ENCODE results near the gene ZNF761.
A peak's percentile ranks its signal among the peaks of the same experiment; 100 is the strongest.
"Not testable (repeated sequence)": the region's sequence is repeated elsewhere in the genome, so short reads cannot be mapped to it uniquely, and the experiment has no call there.

The ZNF761 gene

DNA sequence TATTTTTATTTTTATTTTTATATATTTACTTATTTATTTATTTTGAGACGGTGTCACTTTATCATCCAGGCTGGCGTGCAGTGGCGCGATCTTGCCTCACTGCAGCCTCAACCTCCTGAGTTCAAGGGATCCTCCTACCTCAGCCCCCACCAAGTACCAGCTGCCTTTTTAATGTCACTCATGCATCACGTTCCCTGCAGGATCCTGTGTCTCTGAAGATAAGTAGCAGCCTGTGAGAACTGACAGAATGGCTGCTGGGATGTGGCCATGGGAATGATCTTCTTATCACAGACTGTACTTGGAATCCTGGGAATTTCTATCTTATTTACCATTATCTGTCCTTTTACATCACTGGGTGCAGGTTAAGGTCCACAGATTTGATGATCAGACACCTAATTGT lies 9.2 kb upstream of the ZNF761 start:
- H3K36me3 ChIP-seq (ENCODE audit: insufficient read depth, low read length): no peaks in the 10 kb centered on the region
- H3K4me3 ChIP-seq (ENCODE audit: low read length): no peak overlapping the region
- H2AFZ ChIP-seq (ENCODE audit: low read depth, low read length): no peak overlapping the region
- H3K9me3 ChIP-seq (ENCODE audit: low read length): peaks cover 1% of the 10 kb centered on the region
- no peaks in the 10 kb centered on the region for H3K27me3 ChIP-seq (ENCODE audit: insufficient read depth, low read length)
- no peaks in the 10 kb centered on the region for H3K4me1 ChIP-seq (ENCODE audit: insufficient read depth, low read length)

GRCh38 chr19:53423074-53423473 lies 8.7 kb upstream of the ZNF761 start:
- peak overlapping the region; percentile 6 for H3K4me3 ChIP-seq (ENCODE audit: low read length)
- H3K4me1 ChIP-seq (ENCODE audit: insufficient read depth, low read length); H3K36me3 ChIP-seq (ENCODE audit: insufficient read depth, low read length); H3K9me3 ChIP-seq (ENCODE audit: low read length); H3K27me3 ChIP-seq (ENCODE audit: insufficient read depth, low read length); H2AFZ ChIP-seq (ENCODE audit: low read depth, low read length): not testable (repeated sequence)

- not testable (repeated sequence) for H3K27me3 ChIP-seq (ENCODE audit: insufficient read depth, low read length); H3K36me3 ChIP-seq (ENCODE audit: insufficient read depth, low read length); H3K4me1 ChIP-seq (ENCODE audit: insufficient read depth, low read length); H3K4me3 ChIP-seq (ENCODE audit: low read length); H2AFZ ChIP-seq (ENCODE audit: low read depth, low read length); H3K9me3 ChIP-seq (ENCODE audit: low read length)
Observed at GRCh38 chr19:53423680-53424079, 8.1 kb upstream of the ZNF761 start.

DNA sequence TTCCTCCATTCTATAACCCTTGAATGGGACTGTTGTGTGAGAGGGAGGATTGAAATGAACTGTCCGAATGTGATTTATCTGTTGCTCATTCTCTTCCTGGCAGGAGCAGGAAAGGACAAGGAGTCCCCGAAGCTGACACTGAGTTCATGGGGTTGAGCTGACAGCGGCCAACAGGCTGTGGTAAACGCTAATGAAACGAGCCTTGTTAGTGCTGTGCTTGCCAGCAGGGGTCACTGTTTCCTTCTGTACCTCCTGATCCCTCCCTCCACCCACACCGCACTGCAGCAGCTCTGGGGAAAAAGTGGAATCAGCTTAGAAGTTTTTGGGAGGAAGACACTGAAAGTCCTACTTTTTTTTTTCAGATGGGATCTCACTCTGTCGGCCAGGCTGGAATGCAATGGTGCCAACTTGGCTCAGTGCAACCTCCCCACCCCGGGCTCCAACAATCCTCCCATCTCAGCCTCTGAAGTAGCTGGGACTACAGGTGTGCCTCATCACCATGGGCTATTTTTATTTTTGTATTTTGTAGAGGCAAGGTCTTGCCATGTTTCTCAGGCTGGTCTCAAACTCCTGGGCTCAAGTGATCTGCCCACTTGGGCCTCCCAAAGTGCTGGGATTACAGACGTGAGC lies 6.7 kb upstream of the ZNF761 start:
- H2AFZ ChIP-seq (ENCODE audit: low read depth, low read length): no peak overlapping the region
- no peaks in the 10 kb centered on the region for H3K4me1 ChIP-seq (ENCODE audit: insufficient read depth, low read length)
- no peak overlapping the region for H3K4me3 ChIP-seq (ENCODE audit: low read length)
- no peaks in the 10 kb centered on the region for H3K36me3 ChIP-seq (ENCODE audit: insufficient read depth, low read length)
- no peaks in the 10 kb centered on the region for H3K27me3 ChIP-seq (ENCODE audit: insufficient read depth, low read length)
- H3K9me3 ChIP-seq (ENCODE audit: low read length): no peaks in the 10 kb centered on the region

DNA sequence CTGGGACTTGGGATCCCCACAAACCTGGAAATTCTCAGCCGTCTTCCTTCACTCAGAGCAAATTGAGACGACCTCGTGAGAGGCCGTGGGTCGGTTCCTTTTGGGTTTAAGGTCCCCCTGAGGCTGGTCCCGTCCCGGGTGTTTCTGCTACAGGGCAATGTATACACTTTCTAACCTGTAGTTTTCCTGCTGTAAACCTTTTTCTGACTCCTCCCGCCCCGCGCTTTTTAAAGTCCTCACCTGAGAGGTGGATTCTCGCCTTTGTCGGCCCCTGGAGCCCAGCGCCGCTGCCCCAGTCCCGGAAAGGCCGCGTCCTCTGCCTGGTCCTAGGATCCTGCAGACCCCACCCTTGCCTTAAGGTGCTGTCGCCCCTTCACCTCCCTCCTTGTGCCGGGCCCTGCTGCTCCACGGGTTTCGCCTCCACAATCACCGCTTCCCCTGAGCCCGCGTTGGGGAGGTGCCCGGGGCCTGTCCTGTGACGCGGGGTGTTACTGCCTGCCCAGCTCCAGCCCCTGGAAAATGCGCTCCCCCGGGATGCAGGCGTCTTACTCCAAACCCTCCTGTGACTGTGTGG lies 391 bp downstream of the ZNF761 start:
- H3K4me1 ChIP-seq (ENCODE audit: insufficient read depth, low read length): peaks cover 8% of the 10 kb centered on the region
- peak overlapping the region; percentile 85 for H3K4me3 ChIP-seq (ENCODE audit: low read length)
- H3K36me3 ChIP-seq (ENCODE audit: insufficient read depth, low read length): peaks cover 19% of the 10 kb centered on the region
- H3K9me3 ChIP-seq (ENCODE audit: low read length): peaks cover 6% of the 10 kb centered on the region
- H2AFZ ChIP-seq (ENCODE audit: low read depth, low read length): peak overlapping the region; percentile 79
- no peaks in the 10 kb centered on the region for H3K27me3 ChIP-seq (ENCODE audit: insufficient read depth, low read length)

DNA sequence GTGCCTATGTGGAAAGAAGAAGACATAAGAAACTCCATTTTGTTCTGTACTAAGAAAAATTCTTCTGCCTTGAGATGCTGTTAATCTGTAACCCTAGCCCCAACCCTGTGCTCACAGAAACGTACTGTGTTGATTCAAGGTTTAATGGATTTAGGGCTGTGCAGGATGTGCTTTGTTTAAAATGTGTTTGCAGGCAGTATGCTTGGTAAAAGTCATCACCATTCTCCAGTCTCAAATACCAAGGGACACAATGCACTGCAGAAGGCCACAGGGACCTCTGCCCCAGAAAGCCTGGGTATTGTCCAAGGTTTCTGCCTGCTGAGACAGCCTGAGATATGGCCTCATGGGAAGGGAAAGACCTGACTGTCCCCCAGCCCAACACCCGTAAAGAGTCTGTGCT lies 12.0 kb downstream of the ZNF761 start:
- H2AFZ ChIP-seq (ENCODE audit: low read depth, low read length); H3K4me1 ChIP-seq (ENCODE audit: insufficient read depth, low read length); H3K4me3 ChIP-seq (ENCODE audit: low read length); H3K27me3 ChIP-seq (ENCODE audit: insufficient read depth, low read length): not testable (repeated sequence)
- peaks cover 35% of the 10 kb centered on the region for H3K9me3 ChIP-seq (ENCODE audit: low read length)
- peaks cover 33% of the 10 kb centered on the region for H3K36me3 ChIP-seq (ENCODE audit: insufficient read depth, low read length)

GRCh38 chr19:53447196-53447595 lies 15.4 kb downstream of the ZNF761 start:
- Histone ChIP-seq H3K9me3 (ENCODE audit: low read length) (peaks cover 39% of the 10 kb centered on the region), H3K36me3 (ENCODE audit: insufficient read depth, low read length) (peaks cover 49% of the 10 kb centered on the region)

GRCh38 chr19:53455828-53456227 lies 24.0 kb downstream of the ZNF761 start:
- Histone ChIP-seq H3K36me3 (ENCODE audit: insufficient read depth, low read length) (peaks cover 54% of the 10 kb centered on the region), H2AFZ (ENCODE audit: low read depth, low read length) (no peak overlapping the region), H3K4me1 (ENCODE audit: insufficient read depth, low read length) (no peaks in the 10 kb centered on the region), H3K9me3 (ENCODE audit: low read length) (peaks cover 63% of the 10 kb centered on the region), H3K27me3 (ENCODE audit: insufficient read depth, low read length) (no peaks in the 10 kb centered on the region), H3K4me3 (ENCODE audit: low read length) (no peak overlapping the region)

More at GRCh38 chr19:53447196-53447595, 15.4 kb downstream of the ZNF761 start:
- H2AFZ ChIP-seq (ENCODE audit: low read depth, low read length); H3K4me3 ChIP-seq (ENCODE audit: low read length); H3K4me1 ChIP-seq (ENCODE audit: insufficient read depth, low read length); H3K27me3 ChIP-seq (ENCODE audit: insufficient read depth, low read length): not testable (repeated sequence)

GRCh38 chr19:53460131-53460721 lies 28.4 kb downstream of the ZNF761 start:
- not testable (repeated sequence) for H3K27me3 ChIP-seq (ENCODE audit: insufficient read depth, low read length); H3K4me1 ChIP-seq (ENCODE audit: insufficient read depth, low read length); H3K4me3 ChIP-seq (ENCODE audit: low read length); H2AFZ ChIP-seq (ENCODE audit: low read depth, low read length)
- H3K9me3 ChIP-seq (ENCODE audit: low read length): peaks cover 40% of the 10 kb centered on the region
- peaks cover 17% of the 10 kb centered on the region for H3K36me3 ChIP-seq (ENCODE audit: insufficient read depth, low read length)

DNA sequence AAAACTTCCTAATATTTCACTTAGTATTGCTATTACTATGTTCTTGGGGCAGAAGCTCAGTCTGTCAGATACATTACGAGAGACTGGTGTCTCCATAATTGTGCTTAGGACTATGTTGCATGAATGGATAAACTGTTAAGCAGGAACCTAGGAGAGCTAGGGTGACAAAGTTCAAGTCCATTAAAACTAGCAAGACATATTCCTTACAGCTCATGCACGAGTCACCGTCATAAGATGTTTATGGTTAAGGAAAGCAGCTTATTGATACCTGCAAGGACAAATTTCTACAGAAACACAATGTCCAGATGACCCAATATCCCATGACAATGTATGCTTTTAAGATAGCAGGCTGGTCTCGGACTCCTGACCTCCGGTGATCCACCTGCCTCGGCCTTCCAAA lies 30.1 kb downstream of the ZNF761 start:
- H2AFZ ChIP-seq (ENCODE audit: low read depth, low read length): no peak overlapping the region
- H3K9me3 ChIP-seq (ENCODE audit: low read length): peaks cover 24% of the 10 kb centered on the region
- peaks cover 3% of the 10 kb centered on the region for H3K36me3 ChIP-seq (ENCODE audit: insufficient read depth, low read length)
- H3K4me1 ChIP-seq (ENCODE audit: insufficient read depth, low read length): no peaks in the 10 kb centered on the region
- H3K27me3 ChIP-seq (ENCODE audit: insufficient read depth, low read length): no peaks in the 10 kb centered on the region
- H3K4me3 ChIP-seq (ENCODE audit: low read length): no peak overlapping the region

DNA sequence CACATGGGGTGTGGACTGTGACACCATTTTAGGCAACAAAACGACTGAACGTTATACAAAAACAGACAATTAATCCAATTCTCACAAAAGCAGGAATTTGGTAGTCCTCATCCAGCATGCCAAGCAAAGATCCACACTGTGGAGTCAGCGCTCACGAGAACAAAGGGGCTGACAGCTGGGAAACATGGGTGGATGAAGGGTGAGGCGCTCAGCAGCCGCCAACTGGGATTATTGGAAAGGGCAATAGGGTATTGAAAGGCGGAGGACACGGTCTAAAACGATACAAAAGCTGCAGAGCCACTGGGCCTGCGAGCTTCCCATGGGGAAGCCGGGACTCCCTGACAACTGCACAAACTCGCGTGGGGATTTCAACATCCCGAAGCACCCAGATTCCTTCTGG lies 31.1 kb downstream of the ZNF761 start:
- H3K4me1 ChIP-seq (ENCODE audit: insufficient read depth, low read length): no peaks in the 10 kb centered on the region
- peaks cover 16% of the 10 kb centered on the region for H3K9me3 ChIP-seq (ENCODE audit: low read length)
- H2AFZ ChIP-seq (ENCODE audit: low read depth, low read length): no peak overlapping the region
- no peaks in the 10 kb centered on the region for H3K27me3 ChIP-seq (ENCODE audit: insufficient read depth, low read length)
- no peak overlapping the region for H3K4me3 ChIP-seq (ENCODE audit: low read length)
- H3K36me3 ChIP-seq (ENCODE audit: insufficient read depth, low read length): no peaks in the 10 kb centered on the region

DNA sequence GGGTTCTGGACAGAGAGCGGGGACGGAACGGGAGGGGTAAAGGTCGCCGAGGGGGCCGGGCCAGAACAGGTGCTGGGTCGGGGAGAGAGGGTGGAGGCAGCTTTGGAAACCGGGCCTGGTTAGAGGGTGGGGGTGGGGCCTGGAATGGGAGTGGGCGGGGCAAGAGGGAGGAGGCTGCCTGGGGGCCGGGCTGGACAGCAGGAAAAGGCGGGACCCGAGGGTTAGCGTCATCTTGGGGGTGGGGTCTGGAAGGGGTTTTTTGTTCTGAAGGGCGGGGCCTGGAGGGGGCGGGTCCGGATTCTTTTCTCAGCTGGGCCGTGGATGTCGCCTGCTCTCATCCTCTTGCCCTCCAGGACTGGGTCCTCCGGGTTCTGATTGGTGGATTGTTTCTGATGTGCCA lies 31.5 kb downstream of the ZNF761 start:
- Histone ChIP-seq H3K4me1 (ENCODE audit: insufficient read depth, low read length) (no peaks in the 10 kb centered on the region), H2AFZ (ENCODE audit: low read depth, low read length) (no peak overlapping the region), H3K27me3 (ENCODE audit: insufficient read depth, low read length) (no peaks in the 10 kb centered on the region), H3K36me3 (ENCODE audit: insufficient read depth, low read length) (no peaks in the 10 kb centered on the region), H3K9me3 (ENCODE audit: low read length) (peaks cover 14% of the 10 kb centered on the region), H3K4me3 (ENCODE audit: low read length) (no peak overlapping the region)

- H3K9me3 ChIP-seq (ENCODE audit: low read length): peaks cover 7% of the 10 kb centered on the region
- H3K4me3 ChIP-seq (ENCODE audit: low read length): peak overlapping the region; percentile 84
- H2AFZ ChIP-seq (ENCODE audit: low read depth, low read length): peak overlapping the region; percentile 90
- no peaks in the 10 kb centered on the region for H3K27me3 ChIP-seq (ENCODE audit: insufficient read depth, low read length)
- peaks cover 13% of the 10 kb centered on the region for H3K4me1 ChIP-seq (ENCODE audit: insufficient read depth, low read length)
- peaks cover 2% of the 10 kb centered on the region for H3K36me3 ChIP-seq (ENCODE audit: insufficient read depth, low read length)
Observed at GRCh38 chr19:53466726-53467484, 35.1 kb downstream of the ZNF761 start.

All from neuron (in vitro differentiated cells).